Esophagus muscularis mucosa (tissue), 3 donors: ENCODE data around the gene SLC22A12.

Experiments
- EP300 ChIP-seq: sonication (generic); formaldehyde crosslinking; IDR thresholded peaks from one replicate; pipeline ENCODE4 v1.6.1; 2017; ENCODE audit warnings: antibody characterized with exemption
- TF ChIP-seq, protein P1 (sequence below), 3 experiments: fragments of 200-600 bp in 2 of 3; fragments of 450-650 bp in 1 of 3; sonication (generic) in 2 of 3; IDR thresholded peaks; one replicate each; pipeline ENCODE4 v1.5.1; 2017 to 2019; ENCODE audit warnings: antibody characterized with exemption in 3 of 3, mild to moderate bottlenecking in 2 of 3, moderate library complexity in 1 of 3

DNA sequence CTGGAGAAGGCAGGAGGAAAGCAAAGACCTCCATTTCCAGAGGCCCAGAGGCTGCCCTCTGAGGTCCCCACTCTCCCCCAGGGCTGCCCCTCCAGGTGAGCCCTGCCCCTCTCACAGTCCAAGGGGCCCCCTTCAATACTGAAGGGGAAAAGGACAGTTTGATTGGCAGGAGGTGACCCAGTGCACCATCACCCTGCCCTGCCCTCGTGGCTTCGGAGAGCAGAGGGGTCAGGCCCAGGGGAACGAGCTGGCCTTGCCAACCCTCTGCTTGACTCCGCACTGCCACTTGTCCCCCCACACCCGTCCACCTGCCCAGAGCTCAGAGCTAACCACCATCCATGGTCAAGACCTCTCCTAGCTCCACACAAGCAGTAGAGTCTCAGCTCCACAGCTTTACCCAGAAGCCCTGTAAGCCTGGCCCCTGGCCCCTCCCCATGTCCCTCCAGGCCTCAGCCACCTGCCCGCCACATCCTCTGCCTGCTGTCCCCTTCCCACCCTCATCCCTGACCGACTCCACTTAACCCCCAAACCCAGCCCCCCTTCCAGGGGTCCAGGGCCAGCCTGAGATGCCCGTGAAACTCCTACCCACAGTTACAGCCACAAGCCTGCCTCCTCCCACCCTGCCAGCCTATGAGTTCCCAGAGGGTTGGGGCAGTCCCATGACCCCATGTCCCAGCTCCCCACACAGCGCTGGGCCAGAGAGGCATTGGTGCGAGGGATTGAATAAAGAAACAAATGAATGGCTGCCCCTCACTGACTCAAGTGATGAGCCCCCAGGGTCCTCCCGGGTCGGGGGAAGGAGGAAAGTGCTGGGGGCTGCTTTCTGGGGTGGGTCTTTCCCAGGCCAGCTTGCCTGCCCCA, 10.8 kb downstream of the SLC22A12 start:
- TF ChIP-seq, protein P1, sequence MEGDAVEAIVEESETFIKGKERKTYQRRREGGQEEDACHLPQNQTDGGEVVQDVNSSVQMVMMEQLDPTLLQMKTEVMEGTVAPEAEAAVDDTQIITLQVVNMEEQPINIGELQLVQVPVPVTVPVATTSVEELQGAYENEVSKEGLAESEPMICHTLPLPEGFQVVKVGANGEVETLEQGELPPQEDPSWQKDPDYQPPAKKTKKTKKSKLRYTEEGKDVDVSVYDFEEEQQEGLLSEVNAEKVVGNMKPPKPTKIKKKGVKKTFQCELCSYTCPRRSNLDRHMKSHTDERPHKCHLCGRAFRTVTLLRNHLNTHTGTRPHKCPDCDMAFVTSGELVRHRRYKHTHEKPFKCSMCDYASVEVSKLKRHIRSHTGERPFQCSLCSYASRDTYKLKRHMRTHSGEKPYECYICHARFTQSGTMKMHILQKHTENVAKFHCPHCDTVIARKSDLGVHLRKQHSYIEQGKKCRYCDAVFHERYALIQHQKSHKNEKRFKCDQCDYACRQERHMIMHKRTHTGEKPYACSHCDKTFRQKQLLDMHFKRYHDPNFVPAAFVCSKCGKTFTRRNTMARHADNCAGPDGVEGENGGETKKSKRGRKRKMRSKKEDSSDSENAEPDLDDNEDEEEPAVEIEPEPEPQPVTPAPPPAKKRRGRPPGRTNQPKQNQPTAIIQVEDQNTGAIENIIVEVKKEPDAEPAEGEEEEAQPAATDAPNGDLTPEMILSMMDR (IDR thresholded peaks at IDR 0.05) = no peak
- TF ChIP-seq EP300 = no peak
